ENCODE measurements around the gene BRK1. TPM values are rescaled to one million over a fixed set of nuclear protein-coding genes. Genes with fewer than 3 reads are reported as not detected.
A peak's percentile ranks its signal among the peaks of the same experiment; 100 is the strongest.

Gene BRK1
- total and polyA plus RNA-seq, 9 of the 15 experiments (the other 6 are each of a cell fraction or from before 2014, with no cell fraction given), result 105 to 634 (median 250) TPM

GRCh38 chr3:10116138-10116460 is 624 bp downstream of the BRK1 start (continued):
- TF ChIP-seq ARID1B (IDR thresholded peaks at IDR 0.05), result peak; percentile 22; the same call in 1 of the 2 replicates
- TF ChIP-seq KLF10 (CRISPR knock-in tag; IDR thresholded peaks at IDR 0.05), result no peak
- TF ChIP-seq CREM (IDR thresholded peaks at IDR 0.05; ENCODE audit: low read depth), result peak; percentile 39; the same call in 1 of the 2 replicates
- TF ChIP-seq PKNOX1 (IDR thresholded peaks at IDR 0.05), result no peak; the same call in 1 of the 2 replicates
- TF ChIP-seq TRIM24 (IDR thresholded peaks at IDR 0.05), result no peak
- no peak for TF ChIP-seq E2F1 (CRISPR knock-in tag; IDR thresholded peaks at IDR 0.05)
- TF ChIP-seq SP2 (IDR thresholded peaks at IDR 0.05; ENCODE audit: extremely low read depth, low read depth, low read length, poor library complexity, severe bottlenecking), result peak; percentile 14
- TF ChIP-seq ZBTB40 (IDR thresholded peaks at IDR 0.05), result peak; percentile 45; the same call in 1 of the 2 replicates
- no peak for TF ChIP-seq ZBTB40 (CRISPR knock-in tag; IDR thresholded peaks at IDR 0.05)
- no peak for TF ChIP-seq CREBBP (IDR thresholded peaks at IDR 0.05; ENCODE audit: low read depth, low read length)
- TF ChIP-seq GTF2E2 (tag; IDR thresholded peaks at IDR 0.05), result no peak
- TF ChIP-seq ZBTB9 (CRISPR knock-in tag; IDR thresholded peaks at IDR 0.05), result no peak
- peak; percentile 74 for TF ChIP-seq CHD1 (IDR thresholded peaks at IDR 0.05; ENCODE audit: low read length)

All from K562 (cell line).